ENCODE data around the gene SPATA20. TPM values are rescaled to one million over a fixed set of nuclear protein-coding genes. Genes with fewer than 3 reads are reported as not detected.

SPATA20 gene
- total and polyA plus RNA-seq, 12 donors, result 12.7 to 246 (median 150) TPM

- TF ChIP-seq CTCF (IDR thresholded peaks at IDR 0.05) (no peak), POLR2A (IDR thresholded peaks at IDR 0.05) (no peak)
- intact Hi-C loops (cut with DNase I), result loop anchor here (5.0 to 10.0 kb wide), 3 partner anchors 57 to 290 kb away; partner anchors contain the start of gene WFIKKN2 (in 1 of the 2)
- WGBS, 4 donors, result 65 to 77% (median 71%) methylated on average over 7 of the region's 7 CpGs
These were observed 2.5 kb upstream of the SPATA20 start for GRCh38 chr17:50544516-50544915.

GRCh38 chr17:50545311-50545710 is 1.7 kb upstream of the SPATA20 start:
- H3K27me3 ChIP-seq, result no peaks in the 10 kb centered on the region
- H3K36me3 ChIP-seq (replicated peaks in 1 of 2), result peaks cover 0 to 8% of the 10 kb centered on the region in 2 donors
- WGBS, 4 donors, result 49 to 70% (median 59%) methylated on average over 8 of the region's 8 CpGs
- peaks cover 31 to 35% of the 10 kb centered on the region in 2 donors for H3K4me1 ChIP-seq (replicated peaks in 1 of 2)
- no peak for DNase-seq
- H3K27ac ChIP-seq, result no peak overlapping the region
- intact Hi-C loops (cut with DNase I), result loop anchor here (5.0 to 10.0 kb wide), 4 partner anchors 82 to 292 kb away; partner anchors contain the start of gene WFIKKN2 (in 2 of the 2)
- H3K9me3 ChIP-seq (replicated peaks in 1 of 3), result no peaks in the 10 kb centered on the region
- no peak overlapping the region for H3K4me3 ChIP-seq
- no peak for TF ChIP-seq POLR2A (IDR thresholded peaks at IDR 0.05)
- TF ChIP-seq CTCF (IDR thresholded peaks at IDR 0.05), result no peak

More at GRCh38 chr17:50544516-50544915, 2.5 kb upstream of the SPATA20 start:
- Histone ChIP-seq H3K4me1 (replicated peaks in 1 of 2) (peaks cover 31 to 35% of the 10 kb centered on the region in 2 donors), H3K36me3 (replicated peaks in 1 of 2) (peaks cover 0 to 8% of the 10 kb centered on the region in 2 donors), H3K4me3 (no peak overlapping the region), H3K9me3 (replicated peaks in 1 of 3) (no peaks in the 10 kb centered on the region), H3K27ac (no peak overlapping the region), H3K27me3 (no peaks in the 10 kb centered on the region)
- no peak for DNase-seq

DNA sequence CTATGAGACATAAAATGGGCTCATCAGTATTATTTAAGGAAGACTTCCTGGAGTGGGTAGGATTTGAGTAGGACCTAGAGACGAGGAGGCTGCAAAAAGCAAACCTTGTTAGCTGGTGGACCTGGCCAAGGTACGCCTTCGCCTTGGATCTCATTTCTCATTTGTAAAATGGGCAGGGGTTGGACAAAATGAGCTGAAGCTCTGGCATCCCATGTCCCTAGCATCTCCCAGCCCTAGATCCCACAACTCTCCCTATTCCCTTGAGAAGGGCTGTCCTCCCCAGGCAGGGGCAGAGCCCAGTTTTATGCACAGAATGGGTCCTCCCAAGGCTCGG is 306 bp upstream of the SPATA20 start:
- intact Hi-C loops (cut with DNase I), result loop anchor here (5.0 to 10.0 kb wide), 4 partner anchors 81 to 291 kb away; partner anchors contain the start of gene WFIKKN2 (in 2 of the 2)
- Histone ChIP-seq H3K27ac (peak overlapping the region in 1 of 5 donors; percentile 83), H3K4me3 (no peak overlapping the region), H3K27me3 (no peaks in the 10 kb centered on the region), H3K36me3 (replicated peaks in 1 of 2) (peaks cover 0 to 9% of the 10 kb centered on the region in 2 donors), H3K9me3 (replicated peaks in 1 of 3) (no peaks in the 10 kb centered on the region), H3K4me1 (replicated peaks in 1 of 2) (peaks cover 25 to 27% of the 10 kb centered on the region in 2 donors)
- DNase-seq, result no peak
- WGBS, 4 donors, result 43 to 68% (median 45%) methylated on average over 3 to 4 of the region's 4 CpGs
- no peak for TF ChIP-seq CTCF (IDR thresholded peaks at IDR 0.05)
- TF ChIP-seq POLR2A (IDR thresholded peaks at IDR 0.05), result no peak

DNA sequence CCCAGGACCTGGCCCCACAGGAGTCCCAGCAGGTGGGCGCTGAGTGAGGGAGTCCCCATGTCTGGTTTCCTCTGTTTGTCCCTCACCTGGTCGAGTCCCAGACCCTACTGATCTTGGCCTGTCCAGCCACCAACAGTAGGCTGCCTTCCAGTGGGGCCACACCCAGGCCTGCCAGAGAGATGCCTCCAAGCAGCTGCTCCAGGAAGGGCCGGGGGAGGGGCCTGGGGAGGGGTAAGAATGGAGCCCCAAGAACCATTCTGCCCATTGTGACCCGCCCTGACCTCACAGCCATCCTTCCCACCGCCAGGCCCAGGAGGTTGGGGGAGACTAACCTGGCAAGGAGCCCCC is 736 bp downstream of the SPATA20 start:
- H3K27me3 ChIP-seq, result no peaks in the 10 kb centered on the region
- TF ChIP-seq POLR2A (IDR thresholded peaks at IDR 0.05), result no peak
- TF ChIP-seq CTCF (IDR thresholded peaks at IDR 0.05), result no peak
- H3K36me3 ChIP-seq (replicated peaks in 1 of 2), result peaks cover 0 to 9% of the 10 kb centered on the region in 2 donors
- 50 to 81% (median 67%) methylated on average over 2 to 5 of the region's 5 CpGs for WGBS, 4 donors
- peak overlapping the region in 1 of 5 donors; percentile 80 for H3K27ac ChIP-seq
- peaks cover 18% of the 10 kb centered on the region in 2 donors for H3K4me1 ChIP-seq (replicated peaks in 1 of 2)
- peak in 1 of 7 donors; percentile 34 for DNase-seq
- H3K9me3 ChIP-seq (replicated peaks in 1 of 3), result no peaks in the 10 kb centered on the region
- intact Hi-C loops (cut with DNase I), result loop anchor here (5.0 to 10.0 kb wide), 4 partner anchors 80 to 290 kb away; partner anchors contain the start of gene WFIKKN2 (in 2 of the 2)
- peak overlapping the region in 2 of 4 donors; percentile 23 to 82 for H3K4me3 ChIP-seq

Data from adrenal gland (tissue), 12 donors.